Posterior cingulate gyrus (tissue), 11 donors: Measurements from ENCODE around the gene CADM1.
A peak's percentile ranks its signal among the peaks of the same experiment; 100 is the strongest.

Source experiments
- DNase-seq, 10 donors: peaks; one replicate each; pipeline versions ENCODE4 v3.0.0 to v3.0.0-alpha.2; 2020 to 2021; ENCODE audit warnings: mixed read lengths in 3 of 10
- intact Hi-C: fragments of 100-400 bp; cut with DNase I; formaldehyde crosslinking; loops from one replicate; pipeline ENCODE4 v1.15.1; 2023

CADM1 gene

GRCh38 chr11:115198321-115198741 lies 305.9 kb downstream of the CADM1 start:
- intact Hi-C loops: no loop called here
- DNase-seq: no peak

DNA sequence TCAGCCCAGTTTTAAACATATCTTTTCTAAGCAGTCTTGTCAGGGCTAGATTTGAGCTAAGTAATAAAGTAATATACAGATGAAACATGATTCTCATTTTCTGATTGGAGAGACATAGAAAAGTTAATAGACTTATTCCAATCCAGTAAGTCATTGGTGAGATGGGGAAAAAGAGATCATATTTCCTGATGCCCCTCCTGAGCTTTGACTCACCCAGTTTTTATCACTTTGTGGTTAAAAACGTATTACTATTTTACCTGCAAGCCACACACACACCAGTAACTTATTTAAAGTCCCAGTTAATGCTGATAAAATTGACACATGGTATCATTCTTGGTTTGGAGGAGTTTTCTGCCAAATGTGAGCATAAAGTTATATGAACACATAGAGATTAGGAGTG lies 306.8 kb downstream of the CADM1 start:
- no peak for DNase-seq
- intact Hi-C loops: no loop called here

- intact Hi-C loops: no loop called here
- DNase-seq: no peak
These were observed 307.2 kb downstream of the CADM1 start for GRCh38 chr11:115197031-115197430.

GRCh38 chr11:115194802-115195110 lies 309.5 kb downstream of the CADM1 start:
- intact Hi-C loops: no loop called here
- DNase-seq: no peak

- DNase-seq: no peak
- intact Hi-C loops: no loop called here
These were observed 310.1 kb downstream of the CADM1 start for GRCh38 chr11:115193914-115194801.

DNA sequence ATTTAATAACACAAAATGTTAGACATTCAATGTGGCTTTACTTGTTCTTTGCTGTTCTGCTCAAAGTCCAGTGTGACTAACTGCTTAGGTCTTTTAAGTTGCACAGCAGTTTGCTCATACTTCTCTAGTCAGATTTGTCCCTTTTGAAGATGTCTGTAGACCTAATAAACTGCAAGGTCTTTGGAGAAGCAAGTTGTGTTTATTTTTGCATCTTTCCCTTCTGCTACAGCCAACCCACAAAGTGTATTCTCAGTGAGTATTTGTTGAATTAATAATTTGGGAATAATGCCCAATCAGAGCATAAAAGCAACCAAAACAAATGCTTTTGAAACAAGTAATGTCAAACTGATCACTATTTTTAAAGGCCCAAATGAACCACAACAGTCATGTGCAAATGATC lies 312.5 kb downstream of the CADM1 start:
- no peak for DNase-seq
- intact Hi-C loops: no loop called here

DNA sequence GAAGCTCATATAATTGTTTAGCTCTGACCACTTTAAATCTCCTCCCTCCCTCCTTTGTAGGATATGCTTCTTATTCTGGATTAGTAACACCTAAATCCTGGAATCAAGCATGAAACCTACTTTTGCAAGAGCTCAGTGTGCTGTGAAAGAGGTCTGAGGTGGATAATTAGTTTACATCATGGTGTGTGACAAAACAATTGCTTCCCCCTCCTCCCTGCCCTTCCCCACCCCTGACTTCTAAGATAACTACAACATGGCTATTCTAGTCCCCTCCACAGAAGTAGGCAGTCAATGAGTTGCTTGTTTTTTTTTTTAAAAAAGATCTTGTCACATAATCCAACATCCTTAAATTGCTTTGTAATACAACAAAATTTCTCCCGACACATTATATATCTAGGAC lies 314.0 kb downstream of the CADM1 start:
- intact Hi-C loops: no loop called here
- DNase-seq: no peak

GRCh38 chr11:115188898-115189278 lies 315.3 kb downstream of the CADM1 start:
- intact Hi-C loops: no loop called here
- no peak for DNase-seq

DNA sequence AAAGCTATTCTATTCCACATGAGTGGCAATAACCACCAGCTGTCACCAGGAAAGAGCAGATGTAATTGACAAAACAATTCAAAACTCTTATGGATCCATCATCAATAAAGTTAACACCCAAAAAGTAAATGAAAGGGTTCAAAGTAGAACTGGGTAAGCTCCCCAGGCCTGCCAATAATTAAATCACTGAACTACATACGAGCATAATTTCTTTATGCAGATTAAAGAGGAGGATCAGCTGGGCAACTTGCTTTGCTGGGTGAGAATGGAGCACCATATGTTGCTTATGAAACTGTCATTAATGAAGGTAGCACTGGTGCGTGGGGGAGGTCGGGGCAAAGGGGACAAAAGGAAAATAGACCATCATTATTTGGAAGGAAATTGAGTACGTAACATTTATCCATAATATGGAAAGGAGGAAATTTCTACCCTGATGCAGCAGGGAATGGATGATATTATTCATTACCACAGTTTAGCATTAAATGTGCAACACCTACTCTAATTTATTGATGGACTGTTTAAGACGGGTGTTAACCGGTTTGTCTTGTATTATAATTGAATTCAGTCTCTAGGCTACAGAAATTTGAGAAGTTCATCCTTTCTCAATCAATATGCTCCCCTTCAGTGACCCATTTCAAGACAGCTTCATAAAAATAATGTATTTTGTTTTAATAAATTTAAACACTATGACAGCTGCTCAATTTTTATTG lies 315.9 kb downstream of the CADM1 start:
- intact Hi-C loops: no loop called here
- DNase-seq: no peak

DNA sequence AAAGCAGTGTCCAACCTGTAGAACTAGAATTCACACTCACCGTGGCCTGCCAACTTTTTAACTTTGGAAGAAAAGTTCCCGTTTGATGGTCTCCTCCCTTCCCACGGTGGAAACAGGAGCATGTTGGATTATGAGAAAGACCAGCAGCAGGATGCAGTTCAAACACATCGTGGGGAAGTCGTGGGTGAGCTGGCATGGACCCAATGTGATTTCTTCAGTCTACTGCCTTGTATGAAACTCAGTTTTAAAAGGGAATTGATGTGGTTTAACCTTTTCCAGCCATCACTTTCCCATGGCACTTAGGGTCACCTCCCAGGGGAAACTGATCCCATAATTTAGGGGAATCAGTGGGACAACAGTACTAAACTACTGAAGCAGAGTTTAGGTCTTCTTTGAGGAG lies 318.3 kb downstream of the CADM1 start:
- intact Hi-C loops: no loop called here
- no peak for DNase-seq

DNA sequence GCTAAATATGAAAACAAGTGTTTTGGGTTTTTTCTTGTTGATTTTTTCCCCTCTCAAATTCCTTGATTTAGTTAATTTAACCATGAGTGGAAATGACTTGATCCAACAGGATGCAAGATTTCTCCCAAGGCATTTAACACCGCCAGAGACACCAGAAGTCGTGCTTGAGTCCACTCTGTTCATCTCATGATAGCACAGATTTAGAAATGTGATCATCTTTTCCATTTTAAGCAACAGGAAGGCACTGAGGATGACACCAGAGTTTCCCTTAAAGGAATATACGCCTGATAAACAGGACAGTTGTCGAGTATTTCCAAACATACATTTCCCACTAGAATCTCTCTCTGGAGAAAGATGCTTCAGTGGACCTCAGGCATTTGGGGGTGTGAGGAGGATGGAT lies 318.7 kb downstream of the CADM1 start:
- DNase-seq: no peak
- intact Hi-C loops: no loop called here

DNA sequence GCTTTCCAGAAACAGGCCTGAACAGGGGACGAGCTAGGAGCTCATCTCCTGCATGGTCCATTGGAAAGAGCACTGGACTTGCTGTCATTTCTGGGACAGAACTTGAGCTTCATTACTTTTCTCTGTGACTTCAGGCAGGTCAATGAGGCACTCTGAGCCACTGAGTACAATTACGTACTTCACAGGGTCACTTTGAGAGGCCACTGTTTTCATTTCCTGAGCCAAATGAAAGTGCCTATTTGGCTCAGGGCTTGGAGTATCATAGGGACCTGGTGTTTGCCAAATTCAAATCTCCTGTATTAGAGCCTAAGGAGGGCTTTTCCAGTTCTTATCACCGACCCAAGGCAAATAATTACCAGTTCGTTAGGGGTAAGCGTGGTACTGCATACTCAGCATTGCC lies 319.3 kb downstream of the CADM1 start:
- intact Hi-C loops: no loop called here
- DNase-seq: no peak

- no peak for DNase-seq
- intact Hi-C loops: no loop called here
These were observed 320.4 kb downstream of the CADM1 start for GRCh38 chr11:115183830-115184229.

- no peak for DNase-seq
- intact Hi-C loops: no loop called here
These were observed 321.1 kb downstream of the CADM1 start for GRCh38 chr11:115183136-115183535.

- DNase-seq: no peak
- intact Hi-C loops: no loop called here
These were observed 321.8 kb downstream of the CADM1 start for GRCh38 chr11:115182282-115182955.

GRCh38 chr11:115181538-115181937 lies 322.7 kb downstream of the CADM1 start:
- intact Hi-C loops: no loop called here
- peak in 1 of 10 donors; percentile 84 for DNase-seq

DNA sequence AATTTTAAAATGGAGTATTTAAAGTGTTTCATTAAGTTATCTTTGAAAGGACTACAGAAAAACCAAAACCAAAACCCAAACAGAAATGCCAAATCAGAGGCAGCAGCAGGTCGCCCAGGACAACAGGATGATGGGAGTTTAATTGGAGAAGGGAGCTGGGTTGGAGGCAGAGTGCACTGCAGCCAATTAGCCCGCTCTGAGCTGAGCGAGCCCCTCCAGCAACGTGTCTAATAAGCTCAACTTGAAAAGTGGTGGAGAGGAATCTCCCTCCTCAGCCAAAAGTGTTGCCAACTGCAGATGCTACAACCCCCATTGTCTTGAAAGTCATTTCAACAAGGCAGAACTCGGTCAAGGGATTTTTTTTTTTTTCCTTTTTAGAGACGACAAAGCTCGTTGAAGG lies 323.9 kb downstream of the CADM1 start:
- DNase-seq: peak in 3 of 10 donors; percentile 57 to 71 (median 70)
- intact Hi-C loops: no loop called here

GRCh38 chr11:115179636-115180035 lies 324.6 kb downstream of the CADM1 start:
- no peak for DNase-seq
- intact Hi-C loops: no loop called here

- intact Hi-C loops: no loop called here
- no peak for DNase-seq
These were observed 325.5 kb downstream of the CADM1 start for GRCh38 chr11:115178705-115179104.

GRCh38 chr11:115173136-115173535 lies 331.1 kb downstream of the CADM1 start:
- intact Hi-C loops: no loop called here
- DNase-seq: no peak

- peak in 5 of 10 donors; percentile 29 to 80 (median 59) for DNase-seq
- intact Hi-C loops: no loop called here
These were observed 333.9 kb downstream of the CADM1 start for GRCh38 chr11:115170133-115170815.
